WTC11 (cell line): ENCODE measurements around the gene CXCR5. TPM values are rescaled to one million over a fixed set of nuclear protein-coding genes. Genes with fewer than 3 reads are reported as not detected.

Experiments
- ATAC-seq: fragments of 200-7000 bp; cut with Tn5 transposase; 2 replicates; pipeline ENCODE4 v1.10.0; 2021; ENCODE audit warnings: mild to moderate bottlenecking, moderate library complexity
- CTCF ChIA-PET: fragments of 300-600 bp; sonication (Branson Sonifier 250); formaldehyde crosslinking; loops from one replicate; lab custom pipeline; 2021; ENCODE audit warnings: antibody characterized with exemption; lab: Charles Lee
- POLR2A ChIA-PET: fragments of 350-600 bp; sonication (Branson Sonifier 250); formaldehyde crosslinking; loops from one replicate; lab custom pipeline; 2021; ENCODE audit warnings: antibody characterized with exemption; lab: Charles Lee
- DNase-seq: peaks from one replicate; pipeline ENCODE4 v3.0.0; 2021; ENCODE audit warnings: low spot score
- H3K27ac Mint-ChIP-seq: 2 replicates; pipeline ENCODE4 v1.8.0; 2021; ENCODE audit warnings: mixed read lengths
- H3K27me3 Mint-ChIP-seq: 2 replicates; pipeline ENCODE4 v1.8.0; 2021; ENCODE audit warnings: low read depth, mild to moderate bottlenecking, moderate library complexity, mixed read lengths
- H3K36me3 Mint-ChIP-seq: 2 replicates; pipeline ENCODE4 v1.8.0; 2021; ENCODE audit warnings: mixed read lengths
- H3K4me1 Mint-ChIP-seq: 2 replicates; pipeline ENCODE4 v1.8.0; 2022; ENCODE audit warnings: mixed read lengths
- H3K4me3 Mint-ChIP-seq: 2 replicates; pipeline ENCODE4 v1.8.0; 2021; ENCODE audit warnings: mild to moderate bottlenecking, moderate library complexity, mixed read lengths
- H3K9me3 Mint-ChIP-seq: 2 replicates; pipeline ENCODE4 v1.8.0; 2021; ENCODE audit warnings: mixed read lengths
- E2F5 ChIP-seq: sonication (generic); formaldehyde crosslinking; IDR thresholded peaks from 2 replicates; pipeline ENCODE4 v1.8.1; 2022; ENCODE audit warnings: mild to moderate bottlenecking, moderate library complexity, missing genetic modification reagents
- ETV6 ChIP-seq: sonication (generic); formaldehyde crosslinking; IDR thresholded peaks from 2 replicates; pipeline ENCODE4 v1.8.1; 2022; ENCODE audit warnings: mild to moderate bottlenecking, missing genetic modification reagents
- FOXJ3 ChIP-seq: sonication (generic); formaldehyde crosslinking; IDR thresholded peaks from 2 replicates; pipeline ENCODE4 v1.9.0; 2021; ENCODE audit warnings: missing genetic modification reagents, mild to moderate bottlenecking, borderline replicate concordance
- GABPB1 ChIP-seq: sonication (generic); formaldehyde crosslinking; IDR thresholded peaks from 2 replicates; pipeline ENCODE4 v1.8.1; 2023; ENCODE audit warnings: mild to moderate bottlenecking, missing genetic modification reagents
- JAZF1 ChIP-seq: fragments of 250-450 bp; sonication (Bioruptor Pico); IDR thresholded peaks from 2 replicates; pipeline ENCODE4 v1.9.0; 2021; ENCODE audit warnings: moderate library complexity, mild to moderate bottlenecking, inconsistent platforms
- JUN ChIP-seq: sonication (generic); formaldehyde crosslinking; IDR thresholded peaks from 2 replicates; pipeline ENCODE4 v1.8.0; 2023; ENCODE audit warnings: mild to moderate bottlenecking, missing genetic modification reagents
- MYBL2 ChIP-seq: sonication (generic); formaldehyde crosslinking; IDR thresholded peaks from 2 replicates; pipeline ENCODE4 v1.8.1; 2023; ENCODE audit warnings: mild to moderate bottlenecking, moderate library complexity, missing genetic modification reagents
- PREB ChIP-seq: sonication (generic); formaldehyde crosslinking; IDR thresholded peaks from 2 replicates; pipeline ENCODE4 v1.8.1; 2022; ENCODE audit warnings: mild to moderate bottlenecking, missing genetic modification reagents, moderate library complexity, borderline replicate concordance
- TEAD1 ChIP-seq: sonication (generic); formaldehyde crosslinking; IDR thresholded peaks from 2 replicates; pipeline ENCODE4 v1.8.0; 2022; ENCODE audit warnings: mild to moderate bottlenecking, missing genetic modification reagents
- ZNF121 ChIP-seq: sonication (generic); formaldehyde crosslinking; IDR thresholded peaks from 2 replicates; pipeline ENCODE4 v1.8.0; 2023; ENCODE audit warnings: missing genetic modification reagents
- ZNF219 ChIP-seq: sonication (generic); formaldehyde crosslinking; IDR thresholded peaks from 2 replicates; pipeline ENCODE4 v1.8.0; 2023; ENCODE audit warnings: missing genetic modification reagents, mild to moderate bottlenecking, borderline replicate concordance
- ZNF671 ChIP-seq: fragments of 250-450 bp; sonication (Bioruptor Pico); IDR thresholded peaks from 2 replicates; pipeline ENCODE4 v1.8.0; 2021; ENCODE audit warnings: mild to moderate bottlenecking
- total RNA-seq: library from RNA; stranded (reverse); gene quantifications from 3 replicates; pipeline ENCODE4 v1.2.3, GENCODE V29; 2021
- TF ChIP-seq, protein P1 (sequence below): sonication (generic); formaldehyde crosslinking; IDR thresholded peaks from 2 replicates; pipeline ENCODE4 v1.8.1; 2023; ENCODE audit warnings: mild to moderate bottlenecking, missing genetic modification reagents
- TF ChIP-seq, protein P2 (sequence below): fragments of 200-600 bp; IDR thresholded peaks from 2 replicates; pipeline ENCODE4 v1.8.0; 2022; ENCODE audit warnings: antibody characterized with exemption
- TF ChIP-seq, protein P3 (sequence below): sonication (generic); formaldehyde crosslinking; IDR thresholded peaks from 2 replicates; pipeline ENCODE4 v1.8.0; 2023; ENCODE audit warnings: mild to moderate bottlenecking, missing genetic modification reagents

CXCR5 gene
- total RNA-seq, 1 experiment from 2014 or later, result 0.07 TPM

GRCh38 chr11:118845369-118845768 is 38.3 kb upstream of the CXCR5 start:
- no peaks in the 10 kb centered on the region for H3K9me3 Mint-ChIP-seq
- ATAC-seq (no peak), DNase-seq (no peak)
- peaks cover 8% of the 10 kb centered on the region for H3K27me3 Mint-ChIP-seq
- H3K27ac Mint-ChIP-seq, result no peak overlapping the region
- TF ChIP-seq E2F5 (no peak), JAZF1 (CRISPR knock-in tag) (no peak), ETV6 (no peak), GABPB1 (CRISPR knock-in tag) (no peak), ZNF121 (CRISPR knock-in tag) (no peak)
- TF ChIP-seq, protein P1, sequence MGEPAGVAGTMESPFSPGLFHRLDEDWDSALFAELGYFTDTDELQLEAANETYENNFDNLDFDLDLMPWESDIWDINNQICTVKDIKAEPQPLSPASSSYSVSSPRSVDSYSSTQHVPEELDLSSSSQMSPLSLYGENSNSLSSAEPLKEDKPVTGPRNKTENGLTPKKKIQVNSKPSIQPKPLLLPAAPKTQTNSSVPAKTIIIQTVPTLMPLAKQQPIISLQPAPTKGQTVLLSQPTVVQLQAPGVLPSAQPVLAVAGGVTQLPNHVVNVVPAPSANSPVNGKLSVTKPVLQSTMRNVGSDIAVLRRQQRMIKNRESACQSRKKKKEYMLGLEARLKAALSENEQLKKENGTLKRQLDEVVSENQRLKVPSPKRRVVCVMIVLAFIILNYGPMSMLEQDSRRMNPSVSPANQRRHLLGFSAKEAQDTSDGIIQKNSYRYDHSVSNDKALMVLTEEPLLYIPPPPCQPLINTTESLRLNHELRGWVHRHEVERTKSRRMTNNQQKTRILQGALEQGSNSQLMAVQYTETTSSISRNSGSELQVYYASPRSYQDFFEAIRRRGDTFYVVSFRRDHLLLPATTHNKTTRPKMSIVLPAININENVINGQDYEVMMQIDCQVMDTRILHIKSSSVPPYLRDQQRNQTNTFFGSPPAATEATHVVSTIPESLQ (CRISPR knock-in tag), result no peak
- CTCF ChIA-PET, result interaction anchor here (1.2 kb wide), 1 partner anchor 25 kb away, joined by 4 read pairs; no protein-coding TSS in a partner anchor
- peaks cover 10% of the 10 kb centered on the region for H3K4me1 Mint-ChIP-seq
- H3K4me3 Mint-ChIP-seq, result no peak overlapping the region
- no peaks in the 10 kb centered on the region for H3K36me3 Mint-ChIP-seq
- POLR2A ChIA-PET, result interaction anchor here (0.6 kb wide), 1 partner anchor 107 kb away, joined by 3 read pairs; no protein-coding TSS in a partner anchor

DNA sequence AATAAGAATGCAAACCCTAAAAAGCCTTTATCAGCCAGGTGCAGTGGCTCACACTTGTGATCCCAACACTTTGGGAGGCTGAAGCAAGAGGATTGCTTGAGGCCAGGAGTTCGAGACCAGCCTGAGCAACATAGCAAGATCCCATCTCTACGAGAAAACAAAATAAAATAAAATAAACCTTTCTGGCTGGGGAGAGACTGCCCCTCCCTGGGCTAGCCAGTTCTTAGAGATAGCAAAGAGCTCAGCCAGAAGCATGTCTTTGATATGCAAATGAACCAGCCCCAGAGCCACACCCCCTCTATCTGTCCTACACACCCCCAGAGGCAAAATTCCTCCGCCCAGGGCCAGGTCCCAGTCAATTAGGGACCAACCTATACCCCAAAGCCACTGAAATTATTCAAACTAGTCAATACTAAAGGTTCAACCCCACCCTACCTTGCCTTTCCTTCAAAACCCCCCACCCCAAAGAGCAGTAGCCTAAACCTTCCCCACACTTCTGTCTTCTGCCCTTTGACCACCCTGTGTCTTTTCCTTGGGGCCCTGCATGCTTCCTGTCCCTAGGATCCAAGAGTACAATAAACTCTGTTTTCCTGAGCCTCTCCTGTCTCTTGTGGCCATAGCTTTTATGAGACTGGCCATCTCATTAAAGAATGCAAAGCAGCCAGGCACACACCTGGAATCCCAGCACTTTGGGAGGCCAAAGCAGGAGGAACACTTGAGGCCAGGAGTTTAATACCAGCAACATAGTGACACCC is 37.3 kb upstream of the CXCR5 start:
- CTCF ChIA-PET, result interaction anchor here (1.0 to 1.3 kb wide), 3 partner anchors 24 to 157 kb away, joined by 3 to 5 read pairs (median 3); partner anchors contain the start of gene BCL9L
- Mint-ChIP-seq H3K4me1 (peaks cover 10% of the 10 kb centered on the region), H3K36me3 (no peaks in the 10 kb centered on the region), H3K4me3 (no peak overlapping the region), H3K27me3 (peaks cover 8% of the 10 kb centered on the region)
- peak; percentile 60 for DNase-seq
- TF ChIP-seq, protein P1 (CRISPR knock-in tag), result no peak
- TF ChIP-seq ZNF121 (CRISPR knock-in tag), result peak; percentile 71
- TF ChIP-seq, all 79 proteins: peak for 1
- H3K27ac Mint-ChIP-seq, result no peak overlapping the region
- no peaks in the 10 kb centered on the region for H3K9me3 Mint-ChIP-seq
- ATAC-seq, result peak; percentile 96
- POLR2A ChIA-PET, result interaction anchor here (1.2 kb wide), 1 partner anchor 66 kb away, joined by 3 read pairs; no protein-coding TSS in a partner anchor

- Mint-ChIP-seq H3K27me3 (peaks cover 5% of the 10 kb centered on the region), H3K9me3 (no peaks in the 10 kb centered on the region), H3K4me3 (no peak overlapping the region), H3K4me1 (peaks cover 10% of the 10 kb centered on the region), H3K27ac (no peak overlapping the region), H3K36me3 (no peaks in the 10 kb centered on the region)
- CTCF ChIA-PET, result interaction anchor here (1.2 kb wide), 1 partner anchor 59 kb away, joined by 4 read pairs; the partner anchor contains the start of gene DDX6
- POLR2A ChIA-PET, result no interaction called here
- ATAC-seq (no peak), DNase-seq (no peak)
- TF ChIP-seq TEAD1 (CRISPR knock-in tag) (no peak), MYBL2 (no peak), ZNF219 (no peak), FOXJ3 (CRISPR knock-in tag) (no peak), JUN (no peak), PREB (no peak), ZNF671 (CRISPR knock-in tag) (no peak)
- TF ChIP-seq, protein P2, sequence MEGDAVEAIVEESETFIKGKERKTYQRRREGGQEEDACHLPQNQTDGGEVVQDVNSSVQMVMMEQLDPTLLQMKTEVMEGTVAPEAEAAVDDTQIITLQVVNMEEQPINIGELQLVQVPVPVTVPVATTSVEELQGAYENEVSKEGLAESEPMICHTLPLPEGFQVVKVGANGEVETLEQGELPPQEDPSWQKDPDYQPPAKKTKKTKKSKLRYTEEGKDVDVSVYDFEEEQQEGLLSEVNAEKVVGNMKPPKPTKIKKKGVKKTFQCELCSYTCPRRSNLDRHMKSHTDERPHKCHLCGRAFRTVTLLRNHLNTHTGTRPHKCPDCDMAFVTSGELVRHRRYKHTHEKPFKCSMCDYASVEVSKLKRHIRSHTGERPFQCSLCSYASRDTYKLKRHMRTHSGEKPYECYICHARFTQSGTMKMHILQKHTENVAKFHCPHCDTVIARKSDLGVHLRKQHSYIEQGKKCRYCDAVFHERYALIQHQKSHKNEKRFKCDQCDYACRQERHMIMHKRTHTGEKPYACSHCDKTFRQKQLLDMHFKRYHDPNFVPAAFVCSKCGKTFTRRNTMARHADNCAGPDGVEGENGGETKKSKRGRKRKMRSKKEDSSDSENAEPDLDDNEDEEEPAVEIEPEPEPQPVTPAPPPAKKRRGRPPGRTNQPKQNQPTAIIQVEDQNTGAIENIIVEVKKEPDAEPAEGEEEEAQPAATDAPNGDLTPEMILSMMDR, result no peak
- TF ChIP-seq, protein P3, sequence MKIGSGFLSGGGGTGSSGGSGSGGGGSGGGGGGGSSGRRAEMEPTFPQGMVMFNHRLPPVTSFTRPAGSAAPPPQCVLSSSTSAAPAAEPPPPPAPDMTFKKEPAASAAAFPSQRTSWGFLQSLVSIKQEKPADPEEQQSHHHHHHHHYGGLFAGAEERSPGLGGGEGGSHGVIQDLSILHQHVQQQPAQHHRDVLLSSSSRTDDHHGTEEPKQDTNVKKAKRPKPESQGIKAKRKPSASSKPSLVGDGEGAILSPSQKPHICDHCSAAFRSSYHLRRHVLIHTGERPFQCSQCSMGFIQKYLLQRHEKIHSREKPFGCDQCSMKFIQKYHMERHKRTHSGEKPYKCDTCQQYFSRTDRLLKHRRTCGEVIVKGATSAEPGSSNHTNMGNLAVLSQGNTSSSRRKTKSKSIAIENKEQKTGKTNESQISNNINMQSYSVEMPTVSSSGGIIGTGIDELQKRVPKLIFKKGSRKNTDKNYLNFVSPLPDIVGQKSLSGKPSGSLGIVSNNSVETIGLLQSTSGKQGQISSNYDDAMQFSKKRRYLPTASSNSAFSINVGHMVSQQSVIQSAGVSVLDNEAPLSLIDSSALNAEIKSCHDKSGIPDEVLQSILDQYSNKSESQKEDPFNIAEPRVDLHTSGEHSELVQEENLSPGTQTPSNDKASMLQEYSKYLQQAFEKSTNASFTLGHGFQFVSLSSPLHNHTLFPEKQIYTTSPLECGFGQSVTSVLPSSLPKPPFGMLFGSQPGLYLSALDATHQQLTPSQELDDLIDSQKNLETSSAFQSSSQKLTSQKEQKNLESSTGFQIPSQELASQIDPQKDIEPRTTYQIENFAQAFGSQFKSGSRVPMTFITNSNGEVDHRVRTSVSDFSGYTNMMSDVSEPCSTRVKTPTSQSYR (CRISPR knock-in tag), result no peak
Measured at GRCh38 chr11:118849825-118850224, 33.9 kb upstream of the CXCR5 start.
